Measurements from ENCODE around the gene NFIX.

Gene NFIX

GRCh38 chr19:12990853-12991252, 4.4 kb upstream of the NFIX start:
- no peak for DNase-seq

DNA sequence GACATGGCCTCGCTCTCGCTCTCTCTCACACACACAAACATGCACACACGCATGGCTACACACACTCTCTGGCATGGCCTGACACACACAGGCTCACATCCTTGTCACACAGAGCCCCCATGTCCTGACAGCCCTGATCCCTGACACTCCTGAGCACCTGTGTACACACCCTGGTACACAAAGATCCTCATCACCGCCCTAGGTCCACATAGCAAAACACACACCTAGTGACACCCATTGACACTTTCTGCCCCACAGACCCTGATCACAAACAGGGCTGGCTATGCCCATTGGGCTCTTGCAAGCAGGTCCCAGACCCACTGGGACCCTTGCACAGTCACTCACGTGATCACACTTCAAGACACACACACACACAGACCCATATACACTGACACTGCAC, 4.0 kb upstream of the NFIX start:
- DNase-seq: no peak

DNA sequence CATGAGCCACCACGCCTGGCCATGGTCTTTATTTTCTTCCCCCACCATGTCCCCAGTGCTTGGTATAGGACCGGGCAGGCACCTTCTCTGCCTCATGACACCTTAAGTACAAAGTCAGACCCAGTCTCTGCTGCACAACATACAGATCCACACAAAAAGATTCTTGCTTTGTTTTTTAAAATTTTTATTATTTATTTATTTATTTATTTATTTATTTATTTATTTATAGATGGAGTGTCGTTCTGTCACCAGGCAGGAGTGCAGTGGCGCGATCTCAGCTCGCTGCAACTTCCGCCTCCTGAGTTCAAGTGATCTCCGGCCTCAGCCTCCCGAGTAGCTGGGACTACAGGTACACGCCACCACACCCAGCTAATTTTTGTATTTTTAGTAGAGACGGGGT, 2.5 kb upstream of the NFIX start:
- DNase-seq: no peak

DNA sequence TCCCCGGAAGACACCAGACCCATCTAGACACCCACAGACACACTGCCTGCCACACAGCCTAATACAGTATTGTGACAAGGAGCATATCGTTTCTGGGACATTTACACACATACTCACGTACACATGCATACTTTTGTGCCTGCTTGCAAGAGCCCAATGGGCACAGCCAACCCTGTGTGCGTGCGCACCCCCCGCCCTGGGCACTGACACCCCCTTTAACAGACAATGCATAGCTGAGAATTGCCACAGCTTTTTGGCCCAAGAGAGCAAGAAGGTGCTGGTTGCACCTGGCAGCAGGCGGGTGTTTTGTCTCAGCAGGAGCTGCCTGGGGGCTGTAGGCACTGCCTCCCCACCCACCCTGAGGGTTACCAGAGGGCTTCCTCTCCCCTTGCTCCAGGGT, 1.7 kb upstream of the NFIX start:
- DNase-seq: no peak

- DNase-seq: no peak
Measured at GRCh38 chr19:12995596-12996405, 526 bp downstream of the NFIX start.

DNA sequence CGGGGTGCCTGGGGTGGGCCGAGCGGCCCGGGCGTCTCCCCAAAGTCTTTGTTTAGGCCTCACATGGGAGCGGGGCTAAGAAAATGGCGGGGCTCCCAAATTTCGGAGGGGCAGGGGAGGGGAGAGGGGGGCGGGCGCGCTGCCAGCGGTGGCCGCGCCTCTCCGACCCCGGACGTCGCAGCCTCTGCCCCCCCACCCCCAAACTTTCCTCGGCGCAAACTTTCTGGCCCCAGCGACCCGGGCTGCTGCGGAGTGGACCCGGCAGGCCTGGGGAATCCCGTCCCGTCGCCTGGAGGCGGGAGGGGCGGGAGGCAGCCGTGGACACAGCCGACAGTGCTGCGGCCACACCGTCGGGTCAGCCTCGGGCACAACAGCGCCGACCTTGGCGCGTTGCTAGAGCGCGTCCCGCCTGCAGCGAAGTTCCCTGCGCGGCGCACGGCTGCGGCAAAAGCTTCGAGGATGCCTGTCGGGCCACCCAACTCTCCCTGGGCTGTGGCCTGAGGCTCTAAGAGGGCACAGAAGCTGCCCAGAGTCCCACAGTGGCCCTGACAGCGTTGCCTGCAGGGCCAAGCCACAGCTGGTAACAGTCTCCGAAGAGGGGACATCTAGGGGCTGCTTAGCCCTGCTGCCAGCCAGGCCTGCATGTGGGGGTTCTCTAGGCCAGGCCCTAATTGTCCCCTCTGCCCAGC, 1.3 kb downstream of the NFIX start:
- no peak for DNase-seq

GRCh38 chr19:12997179-12997966, 2.1 kb downstream of the NFIX start:
- no peak for DNase-seq

- DNase-seq: no peak
Measured at GRCh38 chr19:12997967-12998940, 3.0 kb downstream of the NFIX start.

- DNase-seq: no peak
Measured at GRCh38 chr19:13001166-13001501, 5.9 kb downstream of the NFIX start.

DNA sequence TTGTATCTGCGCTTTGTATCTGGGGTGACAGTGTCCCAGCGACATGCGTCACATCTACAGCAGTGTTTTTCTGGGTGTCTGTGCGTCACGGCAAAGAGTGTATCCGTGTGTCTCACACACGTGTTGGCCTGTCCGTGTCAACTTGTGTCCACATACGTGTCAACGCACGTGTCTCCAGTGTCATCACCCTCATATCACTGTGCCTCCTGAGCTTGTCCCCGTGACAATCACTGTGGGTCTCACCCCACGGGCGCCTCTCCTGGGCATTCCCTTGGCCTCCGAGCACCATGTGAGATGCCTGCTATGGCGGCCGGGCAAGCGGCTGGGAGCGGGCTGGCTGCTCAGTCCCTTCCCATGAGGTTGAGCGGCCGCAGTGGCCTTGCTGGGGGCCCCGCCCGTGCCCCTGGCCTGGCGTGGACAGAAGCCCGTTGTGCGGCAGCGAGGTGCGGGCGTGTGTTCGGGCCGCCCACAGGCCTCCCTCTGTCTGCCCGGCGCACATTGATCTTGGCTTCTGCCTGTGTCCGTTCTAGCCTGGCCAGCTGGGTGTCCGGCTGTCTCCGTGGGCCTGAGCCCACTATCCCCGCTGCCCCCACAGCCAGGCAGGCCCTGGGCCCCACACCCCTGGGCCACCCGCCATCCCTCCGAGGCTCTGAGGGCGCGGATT, 6.4 kb downstream of the NFIX start:
- DNase-seq: no peak

- no peak for DNase-seq
Measured at GRCh38 chr19:13002166-13002898, 7.1 kb downstream of the NFIX start.

GRCh38 chr19:13003081-13003480, 7.8 kb downstream of the NFIX start:
- no peak for DNase-seq

GRCh38 chr19:13004273-13004672, 9.0 kb downstream of the NFIX start:
- DNase-seq: no peak

- no peak for DNase-seq
Measured at GRCh38 chr19:13005253-13005652, 10.0 kb downstream of the NFIX start.

DNA sequence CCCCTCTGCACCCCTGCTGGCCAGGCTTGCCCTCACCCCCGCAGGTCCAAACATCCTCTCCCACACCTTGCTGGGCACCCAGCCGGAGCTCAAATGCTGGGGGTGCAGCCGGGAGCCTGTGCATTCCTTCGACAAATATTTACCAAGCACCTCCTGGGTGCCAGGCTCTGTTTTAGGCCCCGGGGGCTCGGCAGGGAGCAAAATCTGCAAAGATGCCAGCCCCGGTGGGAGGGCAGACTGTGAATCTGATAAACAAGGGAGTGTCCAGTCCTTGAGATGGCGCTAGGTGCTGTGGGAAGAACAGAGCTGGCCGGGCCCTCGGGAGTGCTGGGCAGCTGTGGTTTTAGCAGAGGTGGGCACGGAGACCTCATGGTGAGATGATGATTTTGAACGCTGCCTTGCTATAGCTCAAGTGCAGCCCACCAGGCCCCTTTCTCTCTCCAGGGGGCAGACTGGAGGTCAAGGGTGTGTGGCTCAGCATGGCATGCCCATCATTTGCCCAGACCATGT, 10.6 kb downstream of the NFIX start:
- no peak for DNase-seq

DNA sequence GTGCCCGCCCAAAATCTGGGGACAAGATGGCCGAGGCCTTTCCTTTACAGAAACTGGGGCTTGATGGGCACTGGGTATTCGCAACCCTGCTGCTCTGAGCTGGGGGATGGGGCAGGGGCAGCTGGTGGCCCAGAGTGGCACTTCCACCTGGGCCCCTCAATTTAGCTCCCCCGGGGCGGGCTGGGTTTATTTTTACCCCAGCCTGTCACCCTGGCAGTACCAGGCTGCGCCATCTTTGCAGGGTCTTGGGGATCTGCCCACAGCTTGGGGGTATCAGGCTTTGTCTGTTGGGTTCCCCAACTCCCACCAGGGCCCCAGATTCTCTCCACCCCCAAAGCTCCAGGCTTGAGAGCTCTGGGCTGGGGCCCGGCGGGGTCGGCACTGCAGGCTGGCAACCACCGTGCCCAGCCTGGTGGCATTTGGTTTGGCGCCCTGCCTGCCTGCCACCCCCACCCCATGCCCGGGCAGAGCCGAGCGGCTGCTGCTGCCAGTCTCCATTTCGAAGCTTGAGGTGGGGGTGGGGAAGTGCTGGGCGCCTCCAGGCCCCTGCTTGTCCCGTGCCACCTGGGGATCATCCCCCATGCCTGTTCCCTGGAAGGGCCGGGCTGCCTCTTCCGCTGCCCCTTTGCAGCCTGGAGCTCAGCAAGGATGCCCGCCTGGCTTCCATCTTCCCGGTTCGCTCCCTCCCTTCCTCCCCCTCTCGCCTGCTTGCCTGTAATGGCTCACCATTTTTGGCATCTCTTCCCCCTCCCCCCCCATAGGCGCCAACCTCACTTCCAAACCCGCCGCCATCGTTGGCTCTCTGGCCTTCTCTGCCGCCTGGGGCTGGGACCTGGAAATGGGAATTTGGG, 11.4 kb downstream of the NFIX start:
- no peak for DNase-seq

- no peak for DNase-seq
Measured at GRCh38 chr19:13007292-13008045, 12.2 kb downstream of the NFIX start.

DNA sequence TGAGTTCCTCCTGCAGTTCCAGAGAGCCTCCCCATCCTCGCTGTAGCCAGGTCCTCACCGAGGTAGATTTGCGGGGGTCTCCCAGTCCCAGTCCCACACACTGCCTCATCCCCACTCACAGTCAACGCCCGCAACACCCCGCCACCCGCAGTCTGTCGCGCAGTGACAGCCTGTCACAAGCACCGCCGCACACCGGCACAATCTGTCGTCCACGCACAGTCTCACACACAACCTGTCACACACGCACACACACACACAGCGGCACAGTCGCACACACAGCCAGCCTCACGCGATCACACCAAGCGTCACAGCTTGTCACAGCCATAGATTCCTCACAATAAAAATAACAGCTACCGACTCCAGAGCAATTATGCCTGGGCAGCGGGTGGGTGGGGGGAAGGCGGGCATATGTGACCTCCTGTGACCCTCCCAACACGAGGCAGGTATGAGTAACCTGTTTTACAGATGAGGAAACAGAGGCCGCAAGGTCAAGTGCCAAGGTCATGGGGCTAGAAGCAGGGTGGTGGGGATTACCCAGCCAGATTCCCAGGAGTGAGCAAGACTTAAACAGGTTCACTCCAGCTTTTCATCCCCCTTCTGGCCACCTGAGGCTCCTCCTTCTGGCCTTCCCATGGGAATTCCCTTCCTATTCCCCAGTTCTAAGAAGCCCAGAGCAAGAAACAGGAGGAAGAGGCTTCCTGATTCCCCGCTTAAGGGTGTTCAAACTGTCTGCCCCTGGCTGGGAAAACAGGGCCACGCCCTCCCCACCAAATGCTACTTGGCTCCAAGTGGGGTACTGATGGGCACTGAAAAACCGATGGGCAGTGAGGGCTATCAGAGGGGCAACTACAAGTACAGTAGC, 13.9 kb downstream of the NFIX start:
- no peak for DNase-seq
